ENCODE results near the gene PPP1R13L.

Gene PPP1R13L

GRCh38 chr19:45368127-45368526 is 36.7 kb downstream of the PPP1R13L start:
- no peak for DNase-seq (ENCODE audit: low spot score)

GRCh38 chr19:45364696-45365095 is 40.2 kb downstream of the PPP1R13L start:
- DNase-seq (ENCODE audit: low spot score), result no peak

GRCh38 chr19:45363861-45364459 is 40.9 kb downstream of the PPP1R13L start:
- DNase-seq (ENCODE audit: low spot score), result no peak

GRCh38 chr19:45362291-45362690 is 42.6 kb downstream of the PPP1R13L start:
- no peak for DNase-seq (ENCODE audit: low spot score)

- DNase-seq (ENCODE audit: low spot score), result no peak
Measured at GRCh38 chr19:45361608-45362007, 43.3 kb downstream of the PPP1R13L start.

- no peak for DNase-seq (ENCODE audit: low spot score)
Measured at GRCh38 chr19:45358213-45358792, 46.6 kb downstream of the PPP1R13L start.

GRCh38 chr19:45357445-45357783 is 47.5 kb downstream of the PPP1R13L start:
- no peak for DNase-seq (ENCODE audit: low spot score)

GRCh38 chr19:45356760-45357444 is 48.0 kb downstream of the PPP1R13L start:
- DNase-seq (ENCODE audit: low spot score), result no peak

- no peak for DNase-seq (ENCODE audit: low spot score)
Measured at GRCh38 chr19:45355910-45356309, 49.0 kb downstream of the PPP1R13L start.

GRCh38 chr19:45355402-45355801 is 49.5 kb downstream of the PPP1R13L start:
- no peak for DNase-seq (ENCODE audit: low spot score)

GRCh38 chr19:45354241-45354842 is 50.5 kb downstream of the PPP1R13L start:
- no peak for DNase-seq (ENCODE audit: low spot score)

GRCh38 chr19:45352914-45353796 is 51.7 kb downstream of the PPP1R13L start:
- no peak for DNase-seq (ENCODE audit: low spot score)

- no peak for DNase-seq (ENCODE audit: low spot score)
Measured at GRCh38 chr19:45352471-45352870, 52.4 kb downstream of the PPP1R13L start.

- DNase-seq (ENCODE audit: low spot score), result no peak
Measured at GRCh38 chr19:45352062-45352461, 52.8 kb downstream of the PPP1R13L start.

- no peak for DNase-seq (ENCODE audit: low spot score)
Measured at GRCh38 chr19:45351401-45351952, 53.4 kb downstream of the PPP1R13L start.

GRCh38 chr19:45350477-45351058 is 54.3 kb downstream of the PPP1R13L start:
- no peak for DNase-seq (ENCODE audit: low spot score)

- DNase-seq (ENCODE audit: low spot score), result no peak
Measured at GRCh38 chr19:45349430-45349941, 55.4 kb downstream of the PPP1R13L start.

GRCh38 chr19:45349126-45349415 is 55.8 kb downstream of the PPP1R13L start:
- DNase-seq (ENCODE audit: low spot score), result no peak

GRCh38 chr19:45348367-45349125 is 56.3 kb downstream of the PPP1R13L start:
- no peak for DNase-seq (ENCODE audit: low spot score)

- DNase-seq (ENCODE audit: low spot score), result no peak
Measured at GRCh38 chr19:45347570-45348366, 57.1 kb downstream of the PPP1R13L start.
